Neuronal stem cell (in vitro differentiated cells): Measurements from ENCODE around the gene PIEZO2.

ENCODE experiments used
- DNase-seq: peaks from one replicate; pipeline ENCODE4 v3.0.0-alpha.2; 2013; ENCODE audit warnings: low spot score
- H2AFZ ChIP-seq: one replicate; pipeline ENCODE4 v1.6.1; 2013; ENCODE audit warnings: mild to moderate bottlenecking, low read length, inconsistent platforms
- H2AK5ac ChIP-seq: 2 replicates; pipeline ENCODE4 v1.6.1; 2013; ENCODE audit warnings: low read depth, mild to moderate bottlenecking, inconsistent platforms, low read length, moderate library complexity, mixed read lengths
- H2BK120ac ChIP-seq: 2 replicates; pipeline ENCODE4 v1.6.1; 2013; ENCODE audit warnings: low read depth, mild to moderate bottlenecking, inconsistent platforms, low read length, moderate library complexity, mixed read lengths
- H2BK12ac ChIP-seq: one replicate; pipeline ENCODE4 v1.6.1; 2013; ENCODE audit warnings: low read length, inconsistent platforms
- H2BK15ac ChIP-seq: 2 replicates; pipeline ENCODE4 v1.6.1; 2013; ENCODE audit warnings: mild to moderate bottlenecking, low read length, inconsistent platforms, mixed read lengths
- H2BK5ac ChIP-seq: one replicate; pipeline ENCODE4 v1.6.1; 2013; ENCODE audit warnings: inconsistent platforms, mild to moderate bottlenecking, low read length, moderate library complexity
- H3K14ac ChIP-seq: one replicate; pipeline ENCODE4 v1.6.1; 2013; ENCODE audit warnings: low read length, inconsistent platforms
- H3K18ac ChIP-seq: 2 replicates; pipeline ENCODE4 v1.6.1; 2013; ENCODE audit warnings: low read length, inconsistent platforms
- H3K23ac ChIP-seq: 2 replicates; pipeline ENCODE4 v1.6.1; 2013; ENCODE audit warnings: low read depth, mild to moderate bottlenecking, mixed read lengths, low read length, inconsistent platforms; ENCODE audit not compliant: poor library complexity
- H3K27ac ChIP-seq: replicated peaks from 3 replicates; pipeline ENCODE4 v1.5.1; 2013; ENCODE audit warnings: low read length, inconsistent platforms
- H3K27me3 ChIP-seq, 3 experiments: 2 replicates each; pipeline ENCODE4 v1.6.1; 2013; ENCODE audit warnings: low read length in 3 of 3, mild to moderate bottlenecking in 2 of 3, inconsistent platforms in 1 of 3, low read depth in 1 of 3, mixed read lengths in 1 of 3, moderate library complexity in 1 of 3; ENCODE audit not compliant: control insufficient read depth in 3 of 3, insufficient read depth in 3 of 3
- H3K36me3 ChIP-seq, 2 donors: replicated peaks in 1 of 2; 2 replicates each; pipeline ENCODE4 v1.6.1; 2013; ENCODE audit warnings: low read length in 2 of 2; ENCODE audit not compliant: control insufficient read depth in 2 of 2, insufficient read depth in 2 of 2
- H3K4ac ChIP-seq: 2 replicates; pipeline ENCODE4 v1.6.1; 2013; ENCODE audit warnings: inconsistent platforms, mild to moderate bottlenecking, low read length, moderate library complexity
- H3K4me1 ChIP-seq, 2 donors: 1 replicate in 1 of 2; 2 replicates in 1 of 2; pipeline ENCODE4 v1.6.1; 2013; ENCODE audit warnings: low read length in 2 of 2, low read depth in 1 of 2; ENCODE audit not compliant: control insufficient read depth in 2 of 2, insufficient read depth in 1 of 2
- H3K4me2 ChIP-seq: one replicate; pipeline ENCODE4 v1.6.1; 2013; ENCODE audit warnings: mild to moderate bottlenecking, low read length, inconsistent platforms; ENCODE audit not compliant: insufficient read depth, poor library complexity, severe bottlenecking
- H3K4me3 ChIP-seq, 2 donors: 2 replicates each; pipeline ENCODE4 v1.5.1; 2013; ENCODE audit warnings: low read length in 2 of 2, mild to moderate bottlenecking in 2 of 2, inconsistent platforms in 1 of 2, moderate library complexity in 1 of 2
- H3K79me1 ChIP-seq: one replicate; pipeline ENCODE4 v1.6.1; 2013; ENCODE audit warnings: low read depth, mild to moderate bottlenecking, inconsistent platforms, low read length, moderate library complexity
- H3K9ac ChIP-seq: one replicate; pipeline ENCODE4 v1.6.1; 2013; ENCODE audit warnings: mild to moderate bottlenecking, low read depth, low read length, inconsistent platforms; ENCODE audit not compliant: poor library complexity
- H3K9me3 ChIP-seq, 2 donors: replicated peaks in 1 of 2; 2 replicates each; pipeline versions ENCODE3 to v1.6.1; 2013; ENCODE audit warnings: low read length in 2 of 2, mild to moderate bottlenecking in 2 of 2, inconsistent platforms in 1 of 2, low read depth in 1 of 2, mixed read lengths in 1 of 2, moderate library complexity in 1 of 2; ENCODE audit not compliant: control insufficient read depth in 2 of 2, insufficient read depth in 1 of 2
- H4K8ac ChIP-seq: one replicate; pipeline ENCODE4 v1.6.1; 2013; ENCODE audit warnings: low read depth, mild to moderate bottlenecking, inconsistent platforms, low read length, moderate library complexity
- H4K91ac ChIP-seq: one replicate; pipeline ENCODE4 v1.6.1; 2013; ENCODE audit warnings: low read length, low read depth, mild to moderate bottlenecking, inconsistent platforms; ENCODE audit not compliant: poor library complexity
- WGBS, 2 donors: extraction: QIAGEN DNeasy Blood & Tissue Kit; methylation state at CpG; one replicate each; pipeline ENCODE4 v1.1.7; 2013; ENCODE audit warnings: missing lambda C conversion rate in 2 of 2, mixed read lengths in 1 of 2; ENCODE audit not compliant: insufficient read length in 2 of 2, insufficient replicate concordance in 1 of 2; ENCODE audit errors: extremely low coverage in 2 of 2; 5-methylcytosine and 5-hydroxymethylcytosine counted together

The PIEZO2 gene

GRCh38 chr18:10705786-10706185 is 443.6 kb downstream of the PIEZO2 start:
- H4K91ac ChIP-seq, result no peak overlapping the region
- H3K4me1 ChIP-seq, result peaks cover 0 to 3% of the 10 kb centered on the region in 2 donors
- no peak overlapping the region for H3K27ac ChIP-seq
- H3K4me2 ChIP-seq, result no peak overlapping the region
- H2BK120ac ChIP-seq, result no peak overlapping the region
- H3K27me3 ChIP-seq, result no peaks in the 10 kb centered on the region
- H2AFZ ChIP-seq, result no peak overlapping the region
- no peak overlapping the region for H2BK15ac ChIP-seq
- no peak overlapping the region for H3K4me3 ChIP-seq
- no peaks in the 10 kb centered on the region for H3K79me1 ChIP-seq
- no peak overlapping the region for H3K4ac ChIP-seq
- H2BK5ac ChIP-seq, result no peak overlapping the region
- peak overlapping the region; percentile 86 for H3K14ac ChIP-seq
- H3K36me3 ChIP-seq, result no peaks in the 10 kb centered on the region
- no peaks in the 10 kb centered on the region for H3K9me3 ChIP-seq
- H4K8ac ChIP-seq, result no peak overlapping the region
- no peak for DNase-seq
- H2AK5ac ChIP-seq, result no peak overlapping the region
- WGBS, 2 donors, result no CpG with 5 or more reads among the region's 3 CpGs
- H3K9ac ChIP-seq, result no peak overlapping the region
- H3K18ac ChIP-seq, result no peak overlapping the region
- no peak overlapping the region for H2BK12ac ChIP-seq
- H3K23ac ChIP-seq, result peak overlapping the region; percentile 45

GRCh38 chr18:10705291-10705690 is 444.1 kb downstream of the PIEZO2 start:
- no peak overlapping the region for H3K4me2 ChIP-seq
- no peak overlapping the region for H2BK5ac ChIP-seq
- H2BK12ac ChIP-seq, result peak overlapping the region; percentile 85
- H2BK15ac ChIP-seq, result no peak overlapping the region
- H3K36me3 ChIP-seq, result no peaks in the 10 kb centered on the region
- peak overlapping the region; percentile 74 for H3K18ac ChIP-seq
- H3K27me3 ChIP-seq, result no peaks in the 10 kb centered on the region
- no peak overlapping the region for H4K91ac ChIP-seq
- DNase-seq, result no peak
- H3K23ac ChIP-seq, result peak overlapping the region; percentile 45
- no CpG with 5 or more reads among the region's 17 CpGs for WGBS, 2 donors
- no peak overlapping the region for H3K9ac ChIP-seq
- H3K79me1 ChIP-seq, result no peaks in the 10 kb centered on the region
- H3K27ac ChIP-seq, result no peak overlapping the region
- peak overlapping the region; percentile 86 for H3K14ac ChIP-seq
- H3K4me1 ChIP-seq, result peaks cover 0 to 3% of the 10 kb centered on the region in 2 donors
- H2BK120ac ChIP-seq, result no peak overlapping the region
- no peak overlapping the region for H3K4ac ChIP-seq
- H3K9me3 ChIP-seq, result no peaks in the 10 kb centered on the region
- no peak overlapping the region for H4K8ac ChIP-seq
- H2AFZ ChIP-seq, result no peak overlapping the region
- no peak overlapping the region for H3K4me3 ChIP-seq
- H2AK5ac ChIP-seq, result peak overlapping the region; percentile 69

DNA sequence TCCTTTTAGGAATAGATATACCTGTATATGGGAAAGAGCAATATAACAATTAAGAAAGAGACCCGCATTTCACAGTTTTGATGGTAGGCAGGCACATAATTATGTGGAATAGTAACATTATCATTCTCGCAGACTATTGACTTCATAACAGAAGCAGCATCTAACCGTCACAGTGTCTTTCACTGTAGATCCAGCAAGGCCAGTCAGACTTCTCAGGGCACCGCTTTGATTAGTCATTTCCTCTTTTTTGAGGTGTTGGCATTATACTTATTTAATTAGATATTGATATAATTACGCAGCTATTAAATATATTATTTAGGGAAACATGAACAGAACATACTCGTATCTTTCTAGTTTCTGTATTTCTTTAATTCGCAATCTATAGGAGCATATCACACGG is 447.2 kb downstream of the PIEZO2 start:
- Histone ChIP-seq H3K4me1 (peaks cover 0 to 3% of the 10 kb centered on the region in 2 donors), H4K8ac (no peak overlapping the region), H2AFZ (no peak overlapping the region), H3K23ac (no peak overlapping the region), H3K27ac (no peak overlapping the region), H2BK5ac (no peak overlapping the region), H4K91ac (no peak overlapping the region), H2AK5ac (no peak overlapping the region), H3K14ac (no peak overlapping the region), H3K4me2 (no peak overlapping the region), H2BK12ac (no peak overlapping the region), H3K18ac (no peak overlapping the region), H3K9me3 (peaks cover 0 to 2% of the 10 kb centered on the region in 2 donors), H3K4me3 (no peak overlapping the region), H3K4ac (no peak overlapping the region), H2BK15ac (no peak overlapping the region), H3K79me1 (no peaks in the 10 kb centered on the region), H2BK120ac (no peak overlapping the region), H3K27me3 (no peaks in the 10 kb centered on the region), H3K9ac (no peak overlapping the region), H3K36me3 (no peaks in the 10 kb centered on the region)
- WGBS, 2 donors, result no CpG with 5 or more reads among the region's 8 CpGs
- DNase-seq, result no peak

DNA sequence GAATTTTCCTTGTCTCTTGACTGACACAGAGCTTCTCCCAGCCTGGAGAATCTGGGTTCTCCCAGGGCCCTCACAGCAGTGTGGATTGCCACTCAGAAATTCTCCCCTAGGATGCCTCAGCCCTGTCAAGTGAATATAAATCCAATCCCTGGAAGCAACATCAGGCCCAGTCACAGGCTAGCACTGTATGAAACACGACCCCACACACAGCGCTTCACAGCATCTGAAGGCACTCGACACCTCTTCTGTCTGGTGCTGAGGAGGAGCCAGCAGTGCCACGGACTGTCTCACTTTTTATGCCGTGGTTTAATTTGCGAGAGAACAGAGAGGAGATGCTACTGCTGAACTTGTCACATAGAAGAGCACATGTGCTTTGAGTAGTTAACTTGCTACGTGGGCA is 459.0 kb downstream of the PIEZO2 start:
- Histone ChIP-seq H3K79me1 (no peaks in the 10 kb centered on the region), H3K4ac (no peak overlapping the region), H2BK5ac (no peak overlapping the region), H2BK12ac (no peak overlapping the region), H3K4me3 (no peak overlapping the region), H3K14ac (no peak overlapping the region), H3K23ac (no peak overlapping the region), H3K4me2 (no peak overlapping the region), H3K9ac (no peak overlapping the region), H3K18ac (no peak overlapping the region), H2AFZ (no peak overlapping the region), H2BK120ac (no peak overlapping the region), H3K9me3 (peaks cover 0 to 2% of the 10 kb centered on the region in 2 donors), H2BK15ac (no peak overlapping the region), H4K91ac (no peak overlapping the region), H3K36me3 (no peaks in the 10 kb centered on the region), H4K8ac (no peak overlapping the region), H3K27me3 (no peaks in the 10 kb centered on the region), H2AK5ac (no peak overlapping the region), H3K27ac (no peak overlapping the region), H3K4me1 (peaks cover 0 to 5% of the 10 kb centered on the region in 2 donors)
- WGBS, 2 donors, result no CpG with 5 or more reads among the region's 7 CpGs
- DNase-seq, result no peak
